OCI-M2 (cell line): ENCODE measurements around the gene NDUFB6.
"Not testable (repeated sequence)": the region's sequence is repeated elsewhere in the genome, so short reads cannot be mapped to it uniquely, and the experiment has no call there.

Source experiments
- DNase-seq: peaks from one replicate; lab custom pipeline; 2025; ENCODE audit not compliant: unreplicated experiment; lab: John Stamatoyannopoulos, UW

The NDUFB6 gene

GRCh38 chr9:32524892-32525708, 47.9 kb downstream of the NDUFB6 start:
- no peak for DNase-seq

- DNase-seq: not testable (repeated sequence)
Observed at GRCh38 chr9:32524558-32524891, 48.4 kb downstream of the NDUFB6 start.

- no peak for DNase-seq
Observed at GRCh38 chr9:32523910-32524309, 49.0 kb downstream of the NDUFB6 start.

- no peak for DNase-seq
Observed at GRCh38 chr9:32518276-32518675, 54.7 kb downstream of the NDUFB6 start.

GRCh38 chr9:32516241-32516640, 56.7 kb downstream of the NDUFB6 start:
- DNase-seq: no peak

GRCh38 chr9:32508728-32509127, 64.2 kb downstream of the NDUFB6 start:
- no peak for DNase-seq

- DNase-seq: no peak
Observed at GRCh38 chr9:32503008-32503407, 70.0 kb downstream of the NDUFB6 start.
